H1 (cell line): ENCODE measurements around the gene IQCK. TPM values are rescaled to one million over a fixed set of nuclear protein-coding genes. Genes with fewer than 3 reads are reported as not detected.

Experiments
- CTCF ChIA-PET: fragments of 300-600 bp; sonication (Branson Sonifier 250); formaldehyde crosslinking; loops from one replicate; lab custom pipeline; 2021; ENCODE audit not compliant: partially characterized antibody; lab: Charles Lee
- POLR2A ChIA-PET: fragments of 300-600 bp; sonication (Branson Sonifier 250); formaldehyde crosslinking; loops from one replicate; lab custom pipeline; 2021; ENCODE audit warnings: inconsistent platforms; ENCODE audit not compliant: partially characterized antibody; lab: Charles Lee
- DNase-seq, 2 experiments: peaks; one replicate each; pipeline versions ENCODE4 v3.0.0 to v3.0.0-alpha.2; 2010 to 2022; ENCODE audit warnings: low spot score in 2 of 2, low read depth in 1 of 2, mixed read lengths in 1 of 2
- FAIRE-seq: peaks from 2 replicates; lab custom pipeline; 2011; peaks lifted over from hg19 to GRCh38; lab: Jason Lieb, UNC
- H2AFZ ChIP-seq: 2 replicates; pipeline ENCODE4 v1.8.1; 2012; ENCODE audit warnings: low read length, inconsistent platforms
- H2AK5ac ChIP-seq: 2 replicates; pipeline ENCODE4 v1.6.1; 2013; ENCODE audit warnings: low read depth, low read length
- H2BK120ac ChIP-seq: replicated peaks from 2 replicates; pipeline ENCODE3; 2013; ENCODE audit warnings: low read depth, low read length, inconsistent platforms
- H2BK12ac ChIP-seq: 2 replicates; pipeline ENCODE4 v1.6.1; 2013; ENCODE audit warnings: low read depth, low read length
- H2BK15ac ChIP-seq: 2 replicates; pipeline ENCODE4 v1.6.1; 2013; ENCODE audit warnings: low read length
- H2BK20ac ChIP-seq: 2 replicates; pipeline ENCODE4 v1.6.1; 2013; ENCODE audit warnings: low read length
- H2BK5ac ChIP-seq: 2 replicates; pipeline ENCODE4 v1.6.1; 2013; ENCODE audit warnings: low read depth, low read length
- H3K14ac ChIP-seq: 2 replicates; pipeline ENCODE4 v1.6.1; 2013; ENCODE audit warnings: inconsistent platforms; ENCODE audit not compliant: insufficient read length
- H3K18ac ChIP-seq: 2 replicates; pipeline ENCODE4 v1.6.1; 2013; ENCODE audit warnings: low read length; ENCODE audit errors: extremely low read depth
- H3K23ac ChIP-seq: 2 replicates; pipeline ENCODE4 v1.6.1; 2013; ENCODE audit warnings: inconsistent platforms; ENCODE audit not compliant: insufficient read length
- H3K23me2 ChIP-seq: 2 replicates; pipeline ENCODE4 v1.6.1; 2013; ENCODE audit warnings: low read depth, low read length
- H3K27ac ChIP-seq: 2 replicates; pipeline ENCODE4 v1.6.1; 2011; ENCODE audit warnings: low read depth, low read length, inconsistent platforms
- H3K27me3 ChIP-seq, 4 experiments: replicated peaks in 1 of 4; 1 replicate in 1 of 4; 2 replicates in 3 of 4; pipeline versions ENCODE4 v1.6.1 to v1.8.1; 2011 to 2013; ENCODE audit warnings: low read length in 3 of 4, mild to moderate bottlenecking in 3 of 4, inconsistent platforms in 2 of 4, mixed read lengths in 2 of 4, moderate library complexity in 1 of 4; ENCODE audit not compliant: control insufficient read depth in 3 of 4, insufficient read depth in 3 of 4; ENCODE audit errors: extremely low read depth in 1 of 4
- H3K36me3 ChIP-seq, 4 experiments: 2 replicates each; pipeline versions ENCODE4 v1.6.1 to v1.8.1; 2011 to 2013; ENCODE audit warnings: mild to moderate bottlenecking in 4 of 4, low read length in 3 of 4, moderate library complexity in 2 of 4, control low read depth in 1 of 4, inconsistent platforms in 1 of 4; ENCODE audit not compliant: insufficient read depth in 4 of 4, control insufficient read depth in 2 of 4
- H3K4ac ChIP-seq: replicated peaks from 2 replicates; pipeline ENCODE3; 2013; ENCODE audit warnings: low read length, low read depth, mixed read lengths, inconsistent platforms; ENCODE audit not compliant: insufficient read length
- H3K4me1 ChIP-seq, 4 experiments: replicated peaks in 1 of 4; 1 replicate in 1 of 4; 2 replicates in 3 of 4; pipeline versions ENCODE4 v1.6.1 to v1.8.1; 2011 to 2013; ENCODE audit warnings: low read length in 3 of 4, inconsistent platforms in 2 of 4, mixed read lengths in 1 of 4; ENCODE audit not compliant: insufficient read depth in 4 of 4, control insufficient read depth in 3 of 4
- H3K4me2 ChIP-seq, 2 experiments: 2 replicates each; pipeline versions ENCODE4 v1.6.1 to v1.8.1; 2011 to 2013; ENCODE audit warnings: low read depth in 2 of 2, low read length in 2 of 2, control low read depth in 1 of 2, inconsistent platforms in 1 of 2, mild to moderate bottlenecking in 1 of 2; ENCODE audit not compliant: insufficient read depth in 1 of 2
- H3K4me3 ChIP-seq, 4 experiments: fragments of 200-600, 300-600 bp in 1 of 4; sonication (generic), shearing (Covaris generic), sonication (Bioruptor Twin) in 1 of 4; 2 replicates each; pipeline versions ENCODE4 v1.5.1 to v1.8.1; 2011 to 2016; ENCODE audit warnings: low read length in 4 of 4, low read depth in 3 of 4, control low read depth in 2 of 4, inconsistent platforms in 2 of 4, mild to moderate bottlenecking in 2 of 4, mixed read lengths in 1 of 4, moderate library complexity in 1 of 4; ENCODE audit not compliant: insufficient read depth in 2 of 4; ENCODE audit errors: extremely low read depth in 1 of 4
- H3K56ac ChIP-seq: replicated peaks from 2 replicates; pipeline ENCODE3; 2013; ENCODE audit warnings: low read depth, mild to moderate bottlenecking, mixed read lengths, low read length, inconsistent platforms; ENCODE audit not compliant: insufficient read length
- H3K79me1 ChIP-seq: 2 replicates; pipeline ENCODE4 v1.6.1; 2013; ENCODE audit warnings: low read depth, low read length, control low read depth
- H3K79me2 ChIP-seq, 2 experiments: 2 replicates each; pipeline versions ENCODE4 v1.6.1 to v1.8.1; 2012 to 2013; ENCODE audit warnings: low read length in 2 of 2, mild to moderate bottlenecking in 2 of 2, inconsistent platforms in 1 of 2; ENCODE audit not compliant: insufficient read depth in 2 of 2, control insufficient read depth in 1 of 2
- H3K9ac ChIP-seq, 4 experiments: replicated peaks in 1 of 4; 1 replicate in 1 of 4; 2 replicates in 3 of 4; pipeline versions ENCODE4 v1.6.1 to v1.8.1; 2011 to 2013; ENCODE audit warnings: low read depth in 3 of 4, low read length in 3 of 4, control low read depth in 2 of 4, mild to moderate bottlenecking in 2 of 4, moderate library complexity in 2 of 4, inconsistent platforms in 1 of 4; ENCODE audit errors: extremely low read depth in 1 of 4
- H3K9me3 ChIP-seq, 2 experiments: 2 replicates each; pipeline versions ENCODE4 v1.6.1 to v1.8.1; 2012 to 2013; ENCODE audit warnings: mild to moderate bottlenecking in 2 of 2, moderate library complexity in 2 of 2, control low read depth in 1 of 2, inconsistent platforms in 1 of 2, low read depth in 1 of 2, low read length in 1 of 2, mixed read lengths in 1 of 2; ENCODE audit not compliant: insufficient read depth in 2 of 2
- H4K20me1 ChIP-seq, 2 experiments: replicated peaks in 1 of 2; 2 replicates each; pipeline versions ENCODE3 to v1.8.1; 2011 to 2013; ENCODE audit warnings: inconsistent platforms in 2 of 2, low read length in 2 of 2, mild to moderate bottlenecking in 1 of 2; ENCODE audit not compliant: insufficient read depth in 2 of 2, control insufficient read depth in 1 of 2
- H4K5ac ChIP-seq: 2 replicates; pipeline ENCODE4 v1.6.1; 2013; ENCODE audit warnings: low read length, low read depth, mixed read lengths, inconsistent platforms; ENCODE audit not compliant: insufficient read length
- H4K8ac ChIP-seq: 2 replicates; pipeline ENCODE4 v1.8.0; 2013; ENCODE audit warnings: mild to moderate bottlenecking, moderate library complexity, low read length, inconsistent platforms; ENCODE audit not compliant: insufficient read depth; ENCODE audit errors: extremely low read depth
- H4K91ac ChIP-seq: replicated peaks from 2 replicates; pipeline ENCODE3; 2013; ENCODE audit warnings: low read length, mixed read lengths, inconsistent platforms; ENCODE audit not compliant: insufficient read length
- BRCA1 ChIP-seq: IDR thresholded peaks from 2 replicates; pipeline ENCODE4 v1.6.1; 2012; ENCODE audit warnings: low read depth, low read length, improper control_type of control experiment
- CEBPB ChIP-seq: IDR thresholded peaks from 2 replicates; pipeline ENCODE4 v1.6.1; 2012; ENCODE audit warnings: low read depth, low read length
- CTCF ChIP-seq, 3 experiments: IDR thresholded peaks; 1 replicate in 2 of 3; 2 replicates in 1 of 3; pipeline versions ENCODE4 v1.5.1 to v1.6.1; 2011; ENCODE audit warnings: low read length in 3 of 3, mild to moderate bottlenecking in 3 of 3, inconsistent platforms in 2 of 3, low read depth in 1 of 3, moderate library complexity in 1 of 3; ENCODE audit not compliant: insufficient read depth in 1 of 3; ENCODE audit errors: control extremely low read depth in 1 of 3
- EGR1 ChIP-seq: IDR thresholded peaks from 2 replicates; pipeline ENCODE4 v1.6.1; 2011; ENCODE audit warnings: low read depth, low read length, borderline replicate concordance
- KDM1A ChIP-seq: fragments of 200-600, 300-600 bp; sonication (generic); IDR thresholded peaks from 2 replicates; pipeline ENCODE4 v1.7.1; 2016; ENCODE audit warnings: mild to moderate bottlenecking, low read length, borderline replicate concordance
- SAP30 ChIP-seq: fragments of 300-600 bp; sonication (generic); IDR thresholded peaks from 2 replicates; pipeline ENCODE4 v1.7.1; 2012; ENCODE audit warnings: low read length, moderate library complexity, mild to moderate bottlenecking, inconsistent platforms; ENCODE audit not compliant: insufficient read depth, insufficient replicate concordance
- USF2 ChIP-seq: IDR thresholded peaks from 2 replicates; pipeline ENCODE4 v1.6.1; 2011; ENCODE audit warnings: low read length, improper control_type of control experiment
- WGBS, 2 experiments: shearing (Covaris generic) in 1 of 2; methylation state at CpG; one replicate each; pipeline versions ENCODE4 v1.1.6 to v1.1.7; 2013 to 2015; ENCODE audit warnings: low lambda C conversion rate in 2 of 2, mixed read lengths in 2 of 2, inconsistent platforms in 1 of 2, low coverage in 1 of 2, missing lambda C conversion rate in 1 of 2; ENCODE audit not compliant: insufficient replicate concordance in 2 of 2, insufficient coverage in 1 of 2, insufficient read length in 1 of 2; ENCODE audit errors: extremely low coverage in 1 of 2, missing lambda C conversion rate in 1 of 2; 5-methylcytosine and 5-hydroxymethylcytosine counted together
- polyA plus RNA-seq, 7 experiments: library from polyadenylated mRNA; depleted of rRNA in 3 of 7; stranded (reverse) in 5 of 7; unstranded in 2 of 7; fragments of >200 nt in 5 of 7; fragments of 200-250 nt in 2 of 7; gene quantifications; 1 replicate in 5 of 7; 2 replicates in 1 of 7; 4 replicates in 1 of 7; pipeline versions ENCODE4 v1.2.1 to v1.2.3, GENCODE V29; 2011 to 2013; ENCODE audit warnings: missing spikeins in 2 of 7, mixed read lengths in 2 of 7
- total RNA-seq: library from RNA; stranded (reverse); fragmentation: NEBNext Ultra II Directional; extraction: Animal tissue kit (Norgen Biotek cat#: 25700); gene quantifications from 2 replicates; pipeline ENCODE4 v1.2.1, GENCODE V29; 2021
- TF ChIP-seq, protein P1 (sequence below): IDR thresholded peaks from 2 replicates; pipeline ENCODE4 v1.6.1; 2012; ENCODE audit warnings: inconsistent platforms

The IQCK gene
- total and polyA plus RNA-seq, 2 of the 8 experiments (the other 6 are each of a cell fraction or from before 2014, with no cell fraction given) = 6.2 to 9.3 TPM

DNA sequence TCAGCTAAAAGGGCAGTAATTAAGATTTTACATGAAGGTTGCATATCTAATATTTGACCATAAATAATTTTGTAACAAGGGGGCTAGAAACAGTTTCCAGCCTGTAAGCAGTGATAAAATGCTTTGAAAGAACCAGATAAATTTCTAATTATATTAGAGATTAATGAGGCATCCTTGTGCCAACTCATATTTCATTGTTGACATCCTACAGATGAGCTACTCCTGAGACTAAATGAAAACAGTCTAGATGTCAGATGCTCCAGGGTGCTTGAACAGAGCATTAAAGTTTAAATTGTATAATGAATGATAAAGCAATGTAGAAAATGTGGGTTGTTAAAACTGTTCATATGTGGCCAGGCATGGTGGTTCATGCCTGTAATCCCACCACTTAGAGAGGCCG, 23.3 kb downstream of the IQCK start:
- POLR2A ChIA-PET = no interaction called here
- Histone ChIP-seq H4K91ac (no peak overlapping the region), H3K56ac (no peak overlapping the region)

More for the DNA sequence above, 23.3 kb downstream of the IQCK start:
- no peak overlapping the region for H3K4ac ChIP-seq
- no peak overlapping the region for H4K5ac ChIP-seq
- no peak overlapping the region for H2BK12ac ChIP-seq
- H3K4me3 ChIP-seq = no peak overlapping the region
- TF ChIP-seq SAP30 (no peak), EGR1 (no peak), CEBPB (no peak), KDM1A (no peak), USF2 (no peak), CTCF (IDR thresholded peaks at IDR 0.05; ENCODE audit: control extremely low read depth in 1 of 3, insufficient read depth in 1 of 3, low read depth in 1 of 3, low read length in 3 of 3) (no peak), BRCA1 (no peak)
- TF ChIP-seq, protein P1, sequence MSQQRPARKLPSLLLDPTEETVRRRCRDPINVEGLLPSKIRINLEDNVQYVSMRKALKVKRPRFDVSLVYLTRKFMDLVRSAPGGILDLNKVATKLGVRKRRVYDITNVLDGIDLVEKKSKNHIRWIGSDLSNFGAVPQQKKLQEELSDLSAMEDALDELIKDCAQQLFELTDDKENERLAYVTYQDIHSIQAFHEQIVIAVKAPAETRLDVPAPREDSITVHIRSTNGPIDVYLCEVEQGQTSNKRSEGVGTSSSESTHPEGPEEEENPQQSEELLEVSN = no peak
- no peak overlapping the region for H3K9ac ChIP-seq
- no peak overlapping the region for H2BK5ac ChIP-seq
- no peak overlapping the region for H2AK5ac ChIP-seq
- no peaks in the 10 kb centered on the region; a peak in 1 of 8 replicates for H3K36me3 ChIP-seq
- CTCF ChIA-PET = interaction anchor here (1.2 kb wide), 1 partner anchor 9 kb away, joined by 4 read pairs; no protein-coding TSS in a partner anchor
- H3K79me2 ChIP-seq = no peaks in the 10 kb centered on the region
- H2BK20ac ChIP-seq = no peak overlapping the region
- no peak overlapping the region for H2BK120ac ChIP-seq
- no peaks in the 10 kb centered on the region for H3K23me2 ChIP-seq
- no peak overlapping the region for H4K8ac ChIP-seq
- no peak overlapping the region for H3K4me2 ChIP-seq
- DNase-seq (no peak), FAIRE-seq (no peak)
- 93% methylated on average over 1 of the region's 1 CpG; no CpG with 5 or more reads in 1 of the 2 experiments for WGBS, 2 experiments
- no peak overlapping the region for H2BK15ac ChIP-seq
- H3K18ac ChIP-seq = no peak overlapping the region
- no peaks in the 10 kb centered on the region for H3K27me3 ChIP-seq
- no peak overlapping the region for H2AFZ ChIP-seq
- no peak overlapping the region for H3K27ac ChIP-seq
- H3K14ac ChIP-seq = no peak overlapping the region
- H3K4me1 ChIP-seq = 0 out of 7 replicates have a peak, but pooled peaks cover 0 to 4% (median 0%) of the 10 kb centered on the region in 4 experiments
- H3K23ac ChIP-seq = no peak overlapping the region
- no peaks in the 10 kb centered on the region for H3K9me3 ChIP-seq
- peaks cover 0 to 2% of the 10 kb centered on the region in 2 experiments for H4K20me1 ChIP-seq
- no peaks in the 10 kb centered on the region for H3K79me1 ChIP-seq
